H9 (cell line): Measurements from ENCODE around the gene EFNA1. TPM values are rescaled to one million over a fixed set of nuclear protein-coding genes. Genes with fewer than 3 reads are reported as not detected.

Experiments used
- DNase-seq: peaks from one replicate; pipeline ENCODE4 v3.0.0-alpha.2; 2017
- H2AFZ ChIP-seq: one replicate; pipeline ENCODE4 v1.6.1; 2013; ENCODE audit warnings: mild to moderate bottlenecking, low read length, control low read depth, moderate library complexity
- H2AK5ac ChIP-seq: 2 replicates; pipeline ENCODE4 v1.6.1; 2013; ENCODE audit warnings: low read length, control low read depth, mixed read lengths; ENCODE audit not compliant: insufficient read length
- H2BK120ac ChIP-seq: one replicate; pipeline ENCODE4 v1.6.1; 2013; ENCODE audit warnings: low read depth, mild to moderate bottlenecking, low read length, control low read depth, inconsistent platforms; ENCODE audit not compliant: poor library complexity, severe bottlenecking
- H2BK12ac ChIP-seq: 2 replicates; pipeline ENCODE4 v1.6.1; 2013; ENCODE audit warnings: low read length, control low read depth, mixed read lengths, low read depth; ENCODE audit not compliant: insufficient read length
- H2BK15ac ChIP-seq: 2 replicates; pipeline ENCODE4 v1.6.1; 2013; ENCODE audit warnings: low read depth, low read length, control low read depth
- H2BK20ac ChIP-seq: one replicate; pipeline ENCODE4 v1.6.1; 2013; ENCODE audit warnings: low read depth, mild to moderate bottlenecking, low read length, control low read depth, inconsistent platforms; ENCODE audit not compliant: poor library complexity, severe bottlenecking
- H2BK5ac ChIP-seq: 2 replicates; pipeline ENCODE4 v1.6.1; 2013; ENCODE audit warnings: low read length, control low read depth, mixed read lengths; ENCODE audit not compliant: insufficient read length
- H3K14ac ChIP-seq: 2 replicates; pipeline ENCODE4 v1.6.1; 2013; ENCODE audit warnings: low read length, control low read depth; ENCODE audit not compliant: insufficient read depth
- H3K18ac ChIP-seq: 2 replicates; pipeline ENCODE4 v1.6.1; 2013; ENCODE audit warnings: low read depth, mild to moderate bottlenecking, mixed read lengths, low read length, control low read depth; ENCODE audit not compliant: insufficient read length
- H3K23ac ChIP-seq: 2 replicates; pipeline ENCODE4 v1.6.1; 2013; ENCODE audit warnings: low read length, control low read depth, mixed read lengths, low read depth; ENCODE audit not compliant: insufficient read length
- H3K23me2 ChIP-seq: 2 replicates; pipeline ENCODE4 v1.6.1; 2013; ENCODE audit warnings: low read depth, mild to moderate bottlenecking, mixed read lengths, low read length, control low read depth; ENCODE audit not compliant: insufficient read length, poor library complexity, severe bottlenecking
- H3K27ac ChIP-seq: 2 replicates; pipeline ENCODE4 v1.5.1; 2013; ENCODE audit warnings: low read length, control low read depth, mixed read lengths, low read depth; ENCODE audit not compliant: insufficient read length
- H3K27me3 ChIP-seq: 2 replicates; pipeline ENCODE4 v1.6.1; 2013; ENCODE audit warnings: low read length, control low read depth, inconsistent platforms; ENCODE audit not compliant: insufficient read depth
- H3K4ac ChIP-seq: 2 replicates; pipeline ENCODE4 v1.6.1; 2013; ENCODE audit warnings: low read depth, mild to moderate bottlenecking, control low read depth, inconsistent platforms, low read length, moderate library complexity
- H3K4me1 ChIP-seq: 2 replicates; pipeline ENCODE4 v1.6.1; 2013; ENCODE audit warnings: low read length, control low read depth, inconsistent platforms; ENCODE audit not compliant: insufficient read depth
- H3K4me2 ChIP-seq: 2 replicates; pipeline ENCODE4 v1.6.1; 2013; ENCODE audit warnings: low read length, control low read depth, mixed read lengths; ENCODE audit not compliant: insufficient read length, insufficient read depth
- H3K56ac ChIP-seq: 2 replicates; pipeline ENCODE4 v1.6.1; 2013; ENCODE audit warnings: low read depth, mild to moderate bottlenecking, mixed read lengths, low read length, control low read depth; ENCODE audit not compliant: insufficient read length
- H3K79me1 ChIP-seq: 2 replicates; pipeline ENCODE4 v1.6.1; 2013; ENCODE audit warnings: low read depth, mild to moderate bottlenecking, moderate library complexity, low read length, control low read depth, inconsistent platforms; ENCODE audit not compliant: insufficient read depth, poor library complexity, severe bottlenecking
- H3K79me2 ChIP-seq: 2 replicates; pipeline ENCODE4 v1.6.1; 2013; ENCODE audit warnings: low read length, control low read depth, inconsistent platforms; ENCODE audit not compliant: insufficient read depth
- H3K9ac ChIP-seq: 2 replicates; pipeline ENCODE4 v1.6.1; 2013; ENCODE audit warnings: low read length, control low read depth, mixed read lengths; ENCODE audit not compliant: insufficient read length; ENCODE audit errors: extremely low read depth
- H3K9me3 ChIP-seq: one replicate; pipeline ENCODE4 v1.6.1; 2013; ENCODE audit warnings: low read depth, low read length, inconsistent platforms; ENCODE audit not compliant: control insufficient read depth
- H3T11ph ChIP-seq: one replicate; pipeline ENCODE4 v1.6.1; 2013; ENCODE audit warnings: mild to moderate bottlenecking, low read length, control low read depth, inconsistent platforms
- H4K20me1 ChIP-seq: one replicate; pipeline ENCODE4 v1.6.1; 2013; ENCODE audit not compliant: control insufficient read depth, insufficient read length, insufficient read depth
- H4K5ac ChIP-seq: 2 replicates; pipeline ENCODE4 v1.6.1; 2013; ENCODE audit warnings: low read depth, mild to moderate bottlenecking, mixed read lengths, low read length, control low read depth; ENCODE audit not compliant: insufficient read length
- H4K8ac ChIP-seq: replicated peaks from 2 replicates; pipeline ENCODE4 v1.6.1; 2013; ENCODE audit warnings: low read length, control low read depth, mixed read lengths, low read depth; ENCODE audit not compliant: insufficient read length
- H4K91ac ChIP-seq: 2 replicates; pipeline ENCODE4 v1.6.1; 2013; ENCODE audit warnings: low read depth, mild to moderate bottlenecking, moderate library complexity, mixed read lengths, low read length, control low read depth; ENCODE audit not compliant: insufficient read length
- H3K27ac Mint-ChIP-seq, 3 experiments: 2 replicates in 2 of 3; 3 replicates in 1 of 3; pipeline ENCODE4 v1.8.0; 2020 to 2021; ENCODE audit warnings: mixed read lengths in 3 of 3, mild to moderate bottlenecking in 1 of 3, moderate library complexity in 1 of 3
- H3K27me3 Mint-ChIP-seq: 2 replicates; pipeline ENCODE4 v1.8.0; 2021; ENCODE audit warnings: low read depth, mild to moderate bottlenecking, moderate library complexity, mixed read lengths
- H3K36me3 Mint-ChIP-seq, 3 experiments: 2 replicates in 2 of 3; 3 replicates in 1 of 3; pipeline ENCODE4 v1.8.0; 2020 to 2021; ENCODE audit warnings: low read depth in 3 of 3, mixed read lengths in 3 of 3; ENCODE audit not compliant: insufficient read depth in 1 of 3
- H3K4me1 Mint-ChIP-seq, 2 experiments: 2 replicates each; pipeline ENCODE4 v1.8.0; 2020; ENCODE audit warnings: mixed read lengths in 2 of 2
- H3K4me3 Mint-ChIP-seq, 2 experiments: 2 replicates in 1 of 2; 3 replicates in 1 of 2; pipeline ENCODE4 v1.8.0; 2020 to 2021; ENCODE audit warnings: mild to moderate bottlenecking in 2 of 2, mixed read lengths in 2 of 2, moderate library complexity in 1 of 2
- H3K9me3 Mint-ChIP-seq, 2 experiments: 2 replicates in 1 of 2; 3 replicates in 1 of 2; pipeline ENCODE4 v1.8.0; 2020; ENCODE audit warnings: mild to moderate bottlenecking in 2 of 2, mixed read lengths in 2 of 2, moderate library complexity in 1 of 2
- CTCF ChIP-seq: fragments of 200-600 bp; sonication (generic); conservative IDR thresholded peaks from 3 replicates; pipeline ENCODE4 v1.8.0; 2021; ENCODE audit warnings: antibody characterized with exemption, mild to moderate bottlenecking
- WGBS: extraction: QIAGEN DNeasy Blood & Tissue Kit; methylation state at CpG from one replicate; pipeline ENCODE4 v1.1.7; 2013; ENCODE audit warnings: missing lambda C conversion rate, low lambda C conversion rate, mixed read lengths; ENCODE audit not compliant: insufficient read length; ENCODE audit errors: extremely low coverage; 5-methylcytosine and 5-hydroxymethylcytosine counted together
- total RNA-seq: library from RNA; stranded (reverse); gene quantifications from 2 replicates; pipeline ENCODE4 v1.2.1, GENCODE V29; 2021

Gene EFNA1
- total RNA-seq, 1 experiment from 2014 or later = 1.4 TPM

- Mint-ChIP-seq H3K9me3 (no peaks in the 10 kb centered on the region), H3K4me3 (peak overlapping the region; percentile 93), H3K4me1 (peaks cover 33 to 34% of the 10 kb centered on the region in 2 experiments), H3K36me3 (peaks cover 16 to 28% (median 19%) of the 10 kb centered on the region in 3 experiments), H3K27ac (peak overlapping the region in 1 of 3 experiments; percentile 20; a peak in 1 of 7 replicates), H3K27me3 (peaks cover 28% of the 10 kb centered on the region)
- H3K14ac ChIP-seq = no peak overlapping the region
- H3K27me3 ChIP-seq = no peaks in the 10 kb centered on the region
- H3K18ac ChIP-seq = no peak overlapping the region
- no peak overlapping the region for H3T11ph ChIP-seq
- no peak for DNase-seq
- H2BK12ac ChIP-seq = no peak overlapping the region
- no peaks in the 10 kb centered on the region for H4K20me1 ChIP-seq
- no CpG with 5 or more reads among the region's 1 CpG for WGBS
- no peak for TF ChIP-seq CTCF
- H3K79me2 ChIP-seq = 0 out of 2 replicates have a peak, but pooled peaks cover 3% of the 10 kb centered on the region
- no peak overlapping the region for H2BK120ac ChIP-seq
- H2AFZ ChIP-seq = no peak overlapping the region
- no peak overlapping the region for H4K8ac ChIP-seq
- peak overlapping the region; percentile 97 for H3K4me2 ChIP-seq
- H2BK15ac ChIP-seq = no peak overlapping the region
- H3K4ac ChIP-seq = no peak overlapping the region
- H3K9ac ChIP-seq = no peak overlapping the region
- no peak overlapping the region for H2BK5ac ChIP-seq
- H4K5ac ChIP-seq = no peak overlapping the region
- H3K23me2 ChIP-seq = peaks cover 19% of the 10 kb centered on the region
- H3K56ac ChIP-seq = no peak overlapping the region
- H4K91ac ChIP-seq = no peak overlapping the region
- H2BK20ac ChIP-seq = no peak overlapping the region
- H3K27ac ChIP-seq = no peak overlapping the region
- H2AK5ac ChIP-seq = no peak overlapping the region
- H3K23ac ChIP-seq = no peak overlapping the region
- H3K79me1 ChIP-seq = no peaks in the 10 kb centered on the region
- no peaks in the 10 kb centered on the region; the same call in 1 of the 2 replicates for H3K4me1 ChIP-seq
- no peaks in the 10 kb centered on the region for H3K9me3 ChIP-seq
Observed at GRCh38 chr1:155134322-155134721, 6.6 kb downstream of the EFNA1 start.
